DOHH2 (cell line): Measurements from ENCODE around the gene HOXC9.

Source experiments
- EZH2phosphoT487 ChIP-seq: fragments of 200-600 bp; sonication (generic); IDR thresholded peaks from 2 replicates; pipeline ENCODE4 v1.6.1; 2017; ENCODE audit warnings: borderline replicate concordance, mild to moderate bottlenecking, antibody characterized with exemption, low read length, moderate library complexity, mixed read lengths
- TF ChIP-seq, protein P1 (sequence below): fragments of 200-600 bp; sonication (generic); IDR thresholded peaks from one replicate; pipeline ENCODE4 v1.5.1; 2014; ENCODE audit warnings: antibody characterized with exemption, mild to moderate bottlenecking, low read depth, low read length; ENCODE audit not compliant: poor library complexity, severe bottlenecking

DNA sequence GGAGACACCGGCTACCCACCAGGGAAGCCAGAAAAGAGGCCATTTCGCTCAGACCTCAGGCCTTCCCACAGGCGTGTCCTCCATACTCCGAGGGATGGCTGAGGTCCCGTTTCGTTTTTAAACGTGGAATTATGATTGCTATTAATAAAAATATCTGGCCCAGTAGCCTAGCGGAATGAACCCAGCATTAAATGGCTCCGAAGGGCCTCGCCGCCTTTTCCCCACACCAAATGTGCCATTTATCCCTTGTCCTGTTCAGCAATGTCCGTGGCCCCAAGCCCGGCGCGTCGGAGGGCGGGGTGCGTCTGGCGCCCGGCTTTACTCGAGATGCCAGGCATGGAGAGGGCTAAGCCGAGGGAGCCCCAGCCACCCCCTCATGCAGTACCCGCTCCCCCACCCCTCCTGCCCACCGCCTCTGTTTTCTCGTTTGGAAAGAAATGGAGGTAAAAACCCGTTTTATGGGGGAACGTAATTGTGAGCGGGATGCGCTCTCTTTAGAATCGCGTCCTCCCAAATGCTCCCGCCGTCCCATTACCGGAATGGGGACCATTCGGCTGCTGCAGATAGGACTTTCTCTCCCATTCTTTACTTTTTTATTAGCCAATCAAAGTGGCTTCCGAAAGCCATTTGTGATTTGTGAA lies 14.5 kb downstream of the HOXC9 start:
- TF ChIP-seq, protein P1, sequence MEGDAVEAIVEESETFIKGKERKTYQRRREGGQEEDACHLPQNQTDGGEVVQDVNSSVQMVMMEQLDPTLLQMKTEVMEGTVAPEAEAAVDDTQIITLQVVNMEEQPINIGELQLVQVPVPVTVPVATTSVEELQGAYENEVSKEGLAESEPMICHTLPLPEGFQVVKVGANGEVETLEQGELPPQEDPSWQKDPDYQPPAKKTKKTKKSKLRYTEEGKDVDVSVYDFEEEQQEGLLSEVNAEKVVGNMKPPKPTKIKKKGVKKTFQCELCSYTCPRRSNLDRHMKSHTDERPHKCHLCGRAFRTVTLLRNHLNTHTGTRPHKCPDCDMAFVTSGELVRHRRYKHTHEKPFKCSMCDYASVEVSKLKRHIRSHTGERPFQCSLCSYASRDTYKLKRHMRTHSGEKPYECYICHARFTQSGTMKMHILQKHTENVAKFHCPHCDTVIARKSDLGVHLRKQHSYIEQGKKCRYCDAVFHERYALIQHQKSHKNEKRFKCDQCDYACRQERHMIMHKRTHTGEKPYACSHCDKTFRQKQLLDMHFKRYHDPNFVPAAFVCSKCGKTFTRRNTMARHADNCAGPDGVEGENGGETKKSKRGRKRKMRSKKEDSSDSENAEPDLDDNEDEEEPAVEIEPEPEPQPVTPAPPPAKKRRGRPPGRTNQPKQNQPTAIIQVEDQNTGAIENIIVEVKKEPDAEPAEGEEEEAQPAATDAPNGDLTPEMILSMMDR = no peak
- TF ChIP-seq EZH2phosphoT487 = no peak; the same call in 1 of the 2 replicates
